NB4 (cell line): ENCODE measurements around the gene TGFB2.

Experiments used
- MYC ChIP-seq: IDR thresholded peaks from 2 replicates; pipeline ENCODE4 v1.6.1; 2011; ENCODE audit warnings: low read depth, low read length
- POLR2A ChIP-seq: IDR thresholded peaks from 2 replicates; pipeline ENCODE4 v1.6.1; 2011; ENCODE audit warnings: mild to moderate bottlenecking; ENCODE audit not compliant: insufficient read length; ENCODE audit errors: extremely low read depth
- TF ChIP-seq, protein P1 (sequence below): IDR thresholded peaks from one replicate; pipeline ENCODE4 v1.5.1; 2012; ENCODE audit warnings: low read depth, low read length
- TF ChIP-seq, protein P2 (sequence below): IDR thresholded peaks from 2 replicates; pipeline ENCODE4 v1.6.1; 2011; ENCODE audit warnings: low read depth, low read length

DNA sequence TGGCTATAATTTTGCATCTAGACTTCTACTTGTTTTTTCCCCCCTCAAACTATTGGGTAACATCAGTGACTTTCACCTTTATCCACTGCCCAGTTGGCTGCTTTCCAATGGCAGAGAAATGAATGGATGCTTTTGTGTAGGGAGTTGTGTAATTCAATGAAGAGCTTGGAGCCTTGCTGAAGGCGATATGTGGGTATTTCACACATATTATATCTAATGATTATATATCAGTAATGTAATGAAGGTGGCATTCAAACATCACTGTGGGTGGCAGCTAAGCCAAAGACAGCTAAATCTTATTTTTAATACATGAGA, 81.2 kb downstream of the TGFB2 start:
- TF ChIP-seq, protein P1, sequence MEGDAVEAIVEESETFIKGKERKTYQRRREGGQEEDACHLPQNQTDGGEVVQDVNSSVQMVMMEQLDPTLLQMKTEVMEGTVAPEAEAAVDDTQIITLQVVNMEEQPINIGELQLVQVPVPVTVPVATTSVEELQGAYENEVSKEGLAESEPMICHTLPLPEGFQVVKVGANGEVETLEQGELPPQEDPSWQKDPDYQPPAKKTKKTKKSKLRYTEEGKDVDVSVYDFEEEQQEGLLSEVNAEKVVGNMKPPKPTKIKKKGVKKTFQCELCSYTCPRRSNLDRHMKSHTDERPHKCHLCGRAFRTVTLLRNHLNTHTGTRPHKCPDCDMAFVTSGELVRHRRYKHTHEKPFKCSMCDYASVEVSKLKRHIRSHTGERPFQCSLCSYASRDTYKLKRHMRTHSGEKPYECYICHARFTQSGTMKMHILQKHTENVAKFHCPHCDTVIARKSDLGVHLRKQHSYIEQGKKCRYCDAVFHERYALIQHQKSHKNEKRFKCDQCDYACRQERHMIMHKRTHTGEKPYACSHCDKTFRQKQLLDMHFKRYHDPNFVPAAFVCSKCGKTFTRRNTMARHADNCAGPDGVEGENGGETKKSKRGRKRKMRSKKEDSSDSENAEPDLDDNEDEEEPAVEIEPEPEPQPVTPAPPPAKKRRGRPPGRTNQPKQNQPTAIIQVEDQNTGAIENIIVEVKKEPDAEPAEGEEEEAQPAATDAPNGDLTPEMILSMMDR: no peak
- TF ChIP-seq POLR2A (no peak), MYC (no peak)
- TF ChIP-seq, protein P2, sequence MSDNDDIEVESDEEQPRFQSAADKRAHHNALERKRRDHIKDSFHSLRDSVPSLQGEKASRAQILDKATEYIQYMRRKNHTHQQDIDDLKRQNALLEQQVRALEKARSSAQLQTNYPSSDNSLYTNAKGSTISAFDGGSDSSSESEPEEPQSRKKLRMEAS: no peak
